ENCODE measurements around the gene ZFHX2. TPM values are rescaled to one million over a fixed set of nuclear protein-coding genes. Genes with fewer than 3 reads are reported as not detected.
A peak's percentile ranks its signal among the peaks of the same experiment; 100 is the strongest.
"Not testable (repeated sequence)": the region's sequence is repeated elsewhere in the genome, so short reads cannot be mapped to it uniquely, and the experiment has no call there.

Gene ZFHX2
- total RNA-seq (ENCODE audit: low replicate concordance) = 0.90 and 2.2 TPM in 2 replicates

DNA sequence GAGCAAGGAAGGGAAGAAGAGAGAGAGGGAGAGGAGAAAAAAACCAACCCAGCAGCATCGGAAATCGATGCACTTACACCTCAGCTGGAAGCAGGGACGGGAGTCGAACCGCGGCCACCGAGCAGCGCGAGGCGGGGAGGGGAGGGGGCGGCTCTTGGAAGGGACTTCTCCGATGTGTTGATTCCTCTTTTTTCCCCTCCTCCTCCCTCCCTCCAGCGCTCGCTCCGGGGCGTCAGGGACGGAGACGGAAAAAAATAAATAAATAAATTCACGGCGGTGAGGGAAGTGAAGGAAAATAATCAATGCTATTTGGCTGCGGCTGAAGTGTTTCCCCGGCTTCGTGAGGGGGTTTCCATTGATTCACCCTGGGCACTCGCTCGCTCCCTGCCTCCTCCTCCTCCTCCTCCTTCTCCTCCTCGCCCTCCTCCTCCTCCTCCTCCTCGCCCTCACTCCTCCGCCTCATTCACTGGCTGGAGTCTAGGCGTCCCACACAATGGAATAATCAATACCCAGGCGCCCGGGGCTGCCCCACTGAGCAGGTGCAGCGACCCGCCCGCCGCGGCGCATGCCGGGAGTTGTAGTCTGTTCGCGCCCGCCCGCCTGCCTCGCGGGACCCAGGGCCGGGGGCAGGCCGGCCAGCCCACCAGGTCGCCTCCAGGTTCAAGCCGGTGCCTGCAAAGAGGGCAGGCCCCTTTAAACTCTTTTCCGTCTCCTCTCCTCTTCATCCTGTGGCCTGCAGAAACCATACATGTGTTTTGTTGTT is at the start of gene ZFHX2:
Gene ZFHX2 (minus strand): TSS at position 500 of the 763 bp plus-strand sequence. CDS start 16,440 bp downstream, outside the sequence.
- H3K27me3 ChIP-seq = no peaks in the 10 kb centered on the region
- H3K9ac ChIP-seq = peak within 1 kb of the TSS; percentile 18
- peaks cover 15% of the 10 kb centered on the region for H4K20me1 ChIP-seq (ENCODE audit: low read depth)
- peak within 1 kb of the TSS; percentile 90 for H2AFZ ChIP-seq (replicated peaks)
- Mint-ChIP-seq H3K4me1 (peaks cover 12% of the 10 kb centered on the region), H3K9me3 (no peaks in the 10 kb centered on the region), H3K4me3 (no peak within 1 kb of the TSS), H3K27ac (peak within 1 kb of the TSS; percentile 47), H3K27me3 (ENCODE audit: insufficient read depth, low read depth) (peaks cover 2% of the 10 kb centered on the region), H3K36me3 (no peaks in the 10 kb centered on the region)
- peak within 1 kb of the TSS; percentile 81 for H3K4me2 ChIP-seq
- peaks cover 35% of the 10 kb centered on the region for H3K4me1 ChIP-seq
- DNase-seq (ENCODE audit: low spot score) = peak; percentile 96
- H3F3A ChIP-seq (ENCODE audit: low read depth) = peaks cover 39% of the 10 kb centered on the region
- H3K9me3 ChIP-seq (ENCODE audit: low read depth) = no peaks in the 10 kb centered on the region
- H3K36me3 ChIP-seq = no peaks in the 10 kb centered on the region
- peak within 1 kb of the TSS; percentile 23 for H3K27ac ChIP-seq
- TF ChIP-seq EZH2phosphoT487 (IDR thresholded peaks at IDR 0.05) = no peak
- TF ChIP-seq, protein P1, sequence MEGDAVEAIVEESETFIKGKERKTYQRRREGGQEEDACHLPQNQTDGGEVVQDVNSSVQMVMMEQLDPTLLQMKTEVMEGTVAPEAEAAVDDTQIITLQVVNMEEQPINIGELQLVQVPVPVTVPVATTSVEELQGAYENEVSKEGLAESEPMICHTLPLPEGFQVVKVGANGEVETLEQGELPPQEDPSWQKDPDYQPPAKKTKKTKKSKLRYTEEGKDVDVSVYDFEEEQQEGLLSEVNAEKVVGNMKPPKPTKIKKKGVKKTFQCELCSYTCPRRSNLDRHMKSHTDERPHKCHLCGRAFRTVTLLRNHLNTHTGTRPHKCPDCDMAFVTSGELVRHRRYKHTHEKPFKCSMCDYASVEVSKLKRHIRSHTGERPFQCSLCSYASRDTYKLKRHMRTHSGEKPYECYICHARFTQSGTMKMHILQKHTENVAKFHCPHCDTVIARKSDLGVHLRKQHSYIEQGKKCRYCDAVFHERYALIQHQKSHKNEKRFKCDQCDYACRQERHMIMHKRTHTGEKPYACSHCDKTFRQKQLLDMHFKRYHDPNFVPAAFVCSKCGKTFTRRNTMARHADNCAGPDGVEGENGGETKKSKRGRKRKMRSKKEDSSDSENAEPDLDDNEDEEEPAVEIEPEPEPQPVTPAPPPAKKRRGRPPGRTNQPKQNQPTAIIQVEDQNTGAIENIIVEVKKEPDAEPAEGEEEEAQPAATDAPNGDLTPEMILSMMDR (IDR thresholded peaks at IDR 0.05) = no peak
- no peak for TF ChIP-seq EZH2 (IDR thresholded peaks at IDR 0.05)
- peak within 1 kb of the TSS; percentile 80 for H3K4me3 ChIP-seq
- H3K79me2 ChIP-seq (ENCODE audit: low read depth) = peaks cover 27% of the 10 kb centered on the region

DNA sequence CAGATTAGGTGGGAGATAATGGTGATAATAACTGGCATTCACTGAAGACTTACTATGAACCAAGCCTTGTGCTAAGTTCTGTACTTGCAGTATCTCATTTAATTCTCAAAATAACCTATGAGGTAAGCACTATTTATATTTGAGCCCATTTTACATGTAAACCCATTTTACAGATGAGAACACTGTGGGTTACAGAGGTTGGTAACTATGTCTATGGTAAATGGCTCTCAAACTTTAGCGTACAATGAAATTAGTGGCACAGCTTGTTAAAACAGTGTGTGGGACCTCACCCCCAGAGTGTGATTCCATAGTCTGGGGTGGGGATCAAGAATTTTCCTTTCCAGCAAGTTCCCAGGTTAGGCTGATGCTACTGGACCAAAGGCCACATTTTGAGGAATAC is 49.2 kb upstream of the ZFHX2 start:
- H3K9me3 ChIP-seq (ENCODE audit: low read depth) = no peaks in the 10 kb centered on the region
- no peak overlapping the region for H3K4me3 ChIP-seq
- Mint-ChIP-seq H3K27ac (no peak overlapping the region), H3K36me3 (no peaks in the 10 kb centered on the region), H3K27me3 (ENCODE audit: insufficient read depth, low read depth) (no peaks in the 10 kb centered on the region), H3K9me3 (no peaks in the 10 kb centered on the region), H3K4me1 (no peaks in the 10 kb centered on the region), H3K4me3 (no peak overlapping the region)
- no peaks in the 10 kb centered on the region for H3K4me1 ChIP-seq
- H3K79me2 ChIP-seq (ENCODE audit: low read depth) = no peaks in the 10 kb centered on the region
- DNase-seq (ENCODE audit: low spot score) = no peak
- H3K36me3 ChIP-seq = no peaks in the 10 kb centered on the region
- no peak overlapping the region for H2AFZ ChIP-seq (replicated peaks)
- H3K27me3 ChIP-seq = no peaks in the 10 kb centered on the region
- H4K20me1 ChIP-seq (ENCODE audit: low read depth) = no peaks in the 10 kb centered on the region
- H3K27ac ChIP-seq = no peak overlapping the region
- H3K9ac ChIP-seq = no peak overlapping the region
- no peak overlapping the region for H3K4me2 ChIP-seq
- TF ChIP-seq EZH2 (IDR thresholded peaks at IDR 0.05) (no peak), EZH2phosphoT487 (IDR thresholded peaks at IDR 0.05) (no peak)
- TF ChIP-seq, protein P1 (IDR thresholded peaks at IDR 0.05) = no peak
- no peaks in the 10 kb centered on the region for H3F3A ChIP-seq (ENCODE audit: low read depth)

DNA sequence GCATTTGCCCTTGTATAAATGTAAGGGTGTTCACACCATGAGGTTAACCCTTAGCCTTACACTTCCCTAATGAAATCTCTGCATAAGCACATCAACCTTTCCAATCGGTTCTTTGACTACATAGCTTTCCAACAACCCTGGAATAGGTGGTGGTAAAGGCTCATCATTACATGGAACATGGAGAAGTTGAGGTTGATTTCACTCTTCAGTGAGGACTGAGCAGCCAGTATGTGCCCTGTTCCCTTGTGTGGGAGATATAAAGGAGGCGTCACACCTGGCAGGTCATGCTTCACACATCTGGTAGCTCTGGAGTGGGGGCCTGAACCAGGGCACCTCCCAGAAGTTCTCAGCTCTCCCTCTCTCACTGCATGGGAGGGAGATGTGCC is 48.8 kb upstream of the ZFHX2 start:
- Histone ChIP-seq H2AFZ (replicated peaks) (no peak overlapping the region), H3K27ac (no peak overlapping the region), H3K79me2 (ENCODE audit: low read depth) (no peaks in the 10 kb centered on the region), H3K4me1 (no peaks in the 10 kb centered on the region), H3K4me3 (no peak overlapping the region), H3K27me3 (no peaks in the 10 kb centered on the region), H3K36me3 (no peaks in the 10 kb centered on the region), H3K4me2 (no peak overlapping the region), H3K9me3 (ENCODE audit: low read depth) (no peaks in the 10 kb centered on the region), H3K9ac (no peak overlapping the region), H3F3A (ENCODE audit: low read depth) (no peaks in the 10 kb centered on the region), H4K20me1 (ENCODE audit: low read depth) (no peaks in the 10 kb centered on the region)
- no peak overlapping the region for H3K27ac Mint-ChIP-seq
- DNase-seq (ENCODE audit: low spot score) = no peak
- H3K4me3 Mint-ChIP-seq = no peak overlapping the region
- no peaks in the 10 kb centered on the region for H3K9me3 Mint-ChIP-seq
- no peaks in the 10 kb centered on the region for H3K27me3 Mint-ChIP-seq (ENCODE audit: insufficient read depth, low read depth)
- TF ChIP-seq, protein P1 (IDR thresholded peaks at IDR 0.05) = no peak
- no peak for TF ChIP-seq EZH2phosphoT487 (IDR thresholded peaks at IDR 0.05)
- H3K4me1 Mint-ChIP-seq = no peaks in the 10 kb centered on the region
- H3K36me3 Mint-ChIP-seq = no peaks in the 10 kb centered on the region

DNA sequence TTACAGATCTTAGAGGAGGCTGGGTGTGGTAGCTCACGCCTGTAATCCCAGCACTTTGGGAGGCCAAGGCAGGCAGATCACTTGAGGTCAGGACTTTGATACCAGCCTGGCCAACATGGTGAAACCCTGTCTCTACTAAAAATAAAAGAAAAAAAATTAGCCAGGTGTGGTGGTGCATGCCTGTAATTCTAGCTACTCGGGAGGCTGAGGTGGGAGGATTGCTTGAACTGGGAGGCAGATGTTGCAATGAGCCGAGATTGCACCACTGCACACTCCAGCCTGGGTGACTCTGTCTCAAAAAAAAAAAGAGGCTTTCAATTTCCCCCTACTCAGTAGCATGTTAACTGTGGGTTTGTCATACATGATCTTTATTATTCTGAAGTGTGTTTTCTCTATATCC is 42.6 kb upstream of the ZFHX2 start:
- not testable (repeated sequence) for H3K4me1 Mint-ChIP-seq; H4K20me1 ChIP-seq (ENCODE audit: low read depth); H3K4me3 ChIP-seq; H3K4me2 ChIP-seq; H3F3A ChIP-seq (ENCODE audit: low read depth); H3K27ac ChIP-seq; H2AFZ ChIP-seq (replicated peaks); H3K9ac ChIP-seq; DNase-seq (ENCODE audit: low spot score); H3K79me2 ChIP-seq (ENCODE audit: low read depth); H3K4me1 ChIP-seq; H3K36me3 ChIP-seq; H3K9me3 Mint-ChIP-seq; H3K27me3 Mint-ChIP-seq (ENCODE audit: insufficient read depth, low read depth); H3K36me3 Mint-ChIP-seq; H3K27me3 ChIP-seq; H3K9me3 ChIP-seq (ENCODE audit: low read depth); H3K4me3 Mint-ChIP-seq; H3K27ac Mint-ChIP-seq

All from neural progenitor cell (in vitro differentiated cells).